A549 (cell line): Measurements from ENCODE around the gene UNKL. TPM values are rescaled to one million over a fixed set of nuclear protein-coding genes. Genes with fewer than 3 reads are reported as not detected.

Source experiments
- ATAC-seq, 2 experiments: fragments of 200-7000 bp in 1 of 2; fragments of >200 bp in 1 of 2; cut with Nextera tagmentation in 1 of 2; cut with Tn5 transposase in 1 of 2; 3 replicates each; pipeline versions ENCODE4 v1.8.0 to v1.9.1; 2018 to 2020; ENCODE audit warnings: mild to moderate bottlenecking in 1 of 2, moderate library complexity in 1 of 2
- CTCF ChIA-PET: fragments of 300-600 bp; sonication (Branson Sonifier 250); formaldehyde crosslinking; extraction: SDS; loops from one replicate; lab custom pipeline; 2021; ENCODE audit warnings: antibody characterized with exemption, inconsistent platforms; lab: Yijun Ruan, JAX
- POLR2A ChIA-PET: fragments of 350-600 bp; formaldehyde crosslinking; extraction: SDS; loops from one replicate; lab custom pipeline; 2021; ENCODE audit warnings: antibody characterized with exemption, inconsistent platforms; lab: Yijun Ruan, JAX
- DNase-seq, 2 experiments: peaks; one replicate each; pipeline versions ENCODE4 v3.0.0 to v3.0.0-alpha.2; 2011 to 2016; ENCODE audit warnings: low read depth in 1 of 2, low spot score in 1 of 2
- FAIRE-seq: peaks from 2 replicates; lab custom pipeline; 2011; peaks lifted over from hg19 to GRCh38; lab: Jason Lieb, UNC
- H3K27ac ChIP-seq, 2 experiments: fragments of >200 bp; sonication (Bioruptor Twin); formaldehyde crosslinking; 3 replicates each; pipeline ENCODE4 v1.5.1; 2016 to 2017
- H3K4me1 ChIP-seq: fragments of >200 bp; sonication (Bioruptor Twin); formaldehyde crosslinking; 3 replicates; pipeline ENCODE4 v1.6.1; 2016
- H3K4me2 ChIP-seq: fragments of >200 bp; sonication (Bioruptor Twin); formaldehyde crosslinking; 3 replicates; pipeline ENCODE4 v1.6.1; 2016
- H3K4me3 ChIP-seq: fragments of >200 bp; sonication (Bioruptor Twin); formaldehyde crosslinking; 3 replicates; pipeline ENCODE4 v1.5.1; 2016
- H3K9me3 ChIP-seq: fragments of >200 bp; sonication (Bioruptor Twin); formaldehyde crosslinking; 3 replicates; pipeline ENCODE4 v1.6.1; 2016
- BHLHE40 ChIP-seq: IDR thresholded peaks from 2 replicates; pipeline ENCODE4 v1.6.1; 2012; ENCODE audit warnings: low read depth, low read length, inconsistent platforms
- CEBPB ChIP-seq, 2 experiments: fragments of >200 bp in 1 of 2; sonication (Bioruptor Twin) in 1 of 2; formaldehyde crosslinking in 1 of 2; IDR thresholded peaks; 2 replicates each; pipeline ENCODE4 v1.6.1; 2012 to 2016
- EHMT2 ChIP-seq: fragments of 200-600 bp; sonication (generic); IDR thresholded peaks from 2 replicates; pipeline ENCODE4 v1.6.1; 2016; ENCODE audit warnings: antibody characterized with exemption, low read depth, mild to moderate bottlenecking, moderate library complexity
- EP300 ChIP-seq, 2 experiments: fragments of >200 bp; sonication (Bioruptor Twin); formaldehyde crosslinking; IDR thresholded peaks; 2 replicates in 1 of 2; 3 replicates in 1 of 2; pipeline ENCODE4 v1.6.1; 2016 to 2017
- HDAC2 ChIP-seq: fragments of 200-600 bp; sonication (generic); IDR thresholded peaks from 2 replicates; pipeline ENCODE4 v1.6.1; 2016
- HOXB5 ChIP-seq: fragments of 250-450 bp; sonication (Bioruptor Pico); IDR thresholded peaks from 2 replicates; pipeline ENCODE4 v1.5.0; 2020; ENCODE audit warnings: mild to moderate bottlenecking, moderate library complexity
- JUN ChIP-seq, 2 experiments: fragments of >200 bp; sonication (Bioruptor Twin); formaldehyde crosslinking; IDR thresholded peaks; 2 replicates in 1 of 2; 3 replicates in 1 of 2; pipeline ENCODE4 v1.6.1; 2016 to 2017
- JUNB ChIP-seq: fragments of >200 bp; sonication (Bioruptor Twin); formaldehyde crosslinking; IDR thresholded peaks from 2 replicates; pipeline ENCODE4 v1.6.1; 2016
- MAZ ChIP-seq: fragments of 150-350 bp; IDR thresholded peaks from 2 replicates; pipeline ENCODE4 v1.6.1; 2014; ENCODE audit warnings: antibody characterized with exemption, low read depth, low read length, borderline replicate concordance
- NPAS2 ChIP-seq: fragments of 250-450 bp; sonication (Bioruptor Pico); IDR thresholded peaks from 2 replicates; pipeline ENCODE4 v1.8.0; 2022; ENCODE audit warnings: mild to moderate bottlenecking, moderate library complexity, borderline replicate concordance
- NR3C1 ChIP-seq: fragments of >200 bp; sonication (Bioruptor Twin); formaldehyde crosslinking; IDR thresholded peaks from 3 replicates; pipeline ENCODE4 v1.6.1; 2017
- RARB ChIP-seq: fragments of 250-450 bp; sonication (Bioruptor Pico); IDR thresholded peaks from 2 replicates; pipeline ENCODE4 v1.8.0; 2021; ENCODE audit warnings: mild to moderate bottlenecking, moderate library complexity
- RFX5 ChIP-seq: fragments of 450-650 bp; IDR thresholded peaks from 2 replicates; pipeline ENCODE4 v1.7.1; 2014; ENCODE audit warnings: antibody characterized with exemption, mild to moderate bottlenecking, moderate library complexity
- SMC3 ChIP-seq: fragments of >200 bp; sonication (Bioruptor Twin); formaldehyde crosslinking; IDR thresholded peaks from 3 replicates; pipeline ENCODE4 v1.6.1; 2018; ENCODE audit warnings: inconsistent platforms
- ZFP36 ChIP-seq: fragments of 450-650 bp; IDR thresholded peaks from 2 replicates; pipeline ENCODE4 v1.6.1; 2014; ENCODE audit warnings: borderline replicate concordance; ENCODE audit not compliant: partially characterized antibody
- ZNF302 ChIP-seq: fragments of 250-450 bp; sonication (Bioruptor Pico); IDR thresholded peaks from 2 replicates; pipeline ENCODE4 v1.9.0; 2021; ENCODE audit warnings: inconsistent platforms, mild to moderate bottlenecking, moderate library complexity
- WGBS: methylation state at CpG from one replicate; pipeline ENCODE4 v1.1.6; 2017; ENCODE audit errors: missing lambda C conversion rate; 5-methylcytosine and 5-hydroxymethylcytosine counted together
- polyA plus RNA-seq, 4 experiments: library from polyadenylated mRNA; depleted of rRNA in 3 of 4; stranded (reverse); fragments of >200 nt; fragmentation: RNase III in 1 of 4; extraction: RNeasy Plus Mini Kit Qiagen cat#74134 plus additional on column Dnase treatment in 1 of 4; gene quantifications; 2 replicates in 3 of 4; 3 replicates in 1 of 4; pipeline ENCODE4 v1.2.3, GENCODE V29; 2011 to 2017
- TF ChIP-seq, protein P1 (sequence below): fragments of 250-450 bp; sonication (Bioruptor Pico); IDR thresholded peaks from 2 replicates; pipeline ENCODE4 v1.5.0; 2021; ENCODE audit warnings: mild to moderate bottlenecking, moderate library complexity, borderline replicate concordance
- TF ChIP-seq, protein P2 (sequence below): IDR thresholded peaks from 2 replicates; pipeline ENCODE4 v1.6.1; 2012
- TF ChIP-seq, protein P3 (sequence below): fragments of >200 bp; sonication (Bioruptor Twin); formaldehyde crosslinking; IDR thresholded peaks from 3 replicates; pipeline ENCODE4 v1.6.1; 2016
- TF ChIP-seq, protein P4 (sequence below): IDR thresholded peaks from 2 replicates; pipeline ENCODE4 v1.6.1; 2012
- TF ChIP-seq, protein P5 (sequence below): fragments of 250-450 bp; sonication (Bioruptor Pico); IDR thresholded peaks from 2 replicates; pipeline ENCODE4 v1.5.0; 2020; ENCODE audit warnings: low read depth, mild to moderate bottlenecking, moderate library complexity

Gene UNKL
- polyA plus RNA-seq, 2 of the 4 experiments (the other 2 are of a cell fraction), result 20.7 to 37.6 TPM

DNA sequence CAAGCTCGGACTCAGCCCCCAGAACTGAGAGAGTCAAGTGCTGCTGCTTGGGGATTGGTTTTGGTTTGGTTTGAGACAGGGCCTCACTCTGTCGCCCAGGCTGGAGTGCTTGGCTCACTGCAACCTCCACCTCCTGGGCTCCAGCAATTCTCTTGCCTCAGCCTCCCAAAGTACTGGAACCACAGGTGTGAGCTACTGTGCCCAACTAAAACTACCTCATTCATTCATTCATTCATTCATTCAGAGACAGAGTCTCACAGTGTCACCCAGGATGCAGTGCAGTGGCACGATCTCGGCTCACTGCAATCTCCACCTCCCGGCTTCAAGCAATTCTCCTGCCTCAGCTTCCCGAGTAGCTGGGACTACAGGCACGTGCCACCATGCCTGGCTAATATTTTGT lies 24.7 kb downstream of the UNKL start (continued):
- TF ChIP-seq, protein P1, sequence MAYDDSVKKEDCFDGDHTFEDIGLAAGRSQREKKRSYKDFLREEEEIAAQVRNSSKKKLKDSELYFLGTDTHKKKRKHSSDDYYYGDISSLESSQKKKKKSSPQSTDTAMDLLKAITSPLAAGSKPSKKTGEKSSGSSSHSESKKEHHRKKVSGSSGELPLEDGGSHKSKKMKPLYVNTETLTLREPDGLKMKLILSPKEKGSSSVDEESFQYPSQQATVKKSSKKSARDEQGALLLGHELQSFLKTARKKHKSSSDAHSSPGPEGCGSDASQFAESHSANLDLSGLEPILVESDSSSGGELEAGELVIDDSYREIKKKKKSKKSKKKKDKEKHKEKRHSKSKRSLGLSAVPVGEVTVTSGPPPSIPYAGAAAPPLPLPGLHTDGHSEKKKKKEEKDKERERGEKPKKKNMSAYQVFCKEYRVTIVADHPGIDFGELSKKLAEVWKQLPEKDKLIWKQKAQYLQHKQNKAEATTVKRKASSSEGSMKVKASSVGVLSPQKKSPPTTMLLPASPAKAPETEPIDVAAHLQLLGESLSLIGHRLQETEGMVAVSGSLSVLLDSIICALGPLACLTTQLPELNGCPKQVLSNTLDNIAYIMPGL (CRISPR knock-in tag), result no peak
- TF ChIP-seq SMC3 (no peak), JUNB (no peak)

DNA sequence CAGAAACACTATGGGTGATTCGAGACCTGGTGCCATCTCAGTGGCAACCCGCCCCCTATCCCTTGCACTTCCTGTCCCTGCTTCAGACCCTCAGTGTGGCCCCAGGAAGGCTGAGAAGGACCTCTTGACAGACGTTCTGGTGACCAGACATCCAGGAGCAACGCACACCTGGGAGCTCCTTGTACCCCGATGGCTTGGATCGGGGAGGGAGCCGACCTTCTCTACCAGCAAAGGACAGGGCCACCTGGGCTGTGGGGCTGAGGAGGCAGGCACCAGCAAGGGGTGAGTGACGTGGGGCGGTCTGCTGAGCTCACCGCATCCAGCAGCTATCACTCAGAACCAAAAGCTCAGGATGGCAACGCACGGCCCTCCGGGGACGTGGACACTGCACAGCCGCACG lies 27.2 kb downstream of the UNKL start:
- CTCF ChIA-PET, result interaction anchor here (1.5 kb wide), 1 partner anchor 26 kb away, joined by 4 read pairs; no protein-coding TSS in a partner anchor

DNA sequence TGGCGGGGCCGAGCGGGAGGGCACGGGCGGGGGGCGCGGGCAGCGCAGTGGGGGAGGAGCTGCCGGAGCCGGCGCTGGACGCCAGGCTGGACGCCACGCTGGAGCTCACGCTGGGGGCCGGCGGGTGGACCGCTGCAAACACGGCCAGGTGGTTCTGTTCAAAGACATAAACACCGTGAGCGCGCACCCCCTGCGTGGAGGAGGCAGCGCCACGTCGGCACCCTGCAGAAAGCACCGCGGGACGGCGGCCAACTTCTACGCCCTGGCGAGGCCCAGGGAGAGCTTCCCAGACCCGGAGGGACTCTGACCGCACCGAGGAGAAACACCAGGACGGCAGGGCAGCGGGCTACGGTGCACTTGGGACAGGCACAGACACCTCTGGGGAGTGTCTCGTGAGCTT lies 29.3 kb downstream of the UNKL start:
- TF ChIP-seq MAZ (no peak), RFX5 (no peak), EHMT2 (no peak), NR3C1 (no peak), HOXB5 (CRISPR knock-in tag) (no peak), CEBPB (IDR thresholded peaks at IDR 0.05) (no peak), ZNF302 (CRISPR knock-in tag) (no peak)
- TF ChIP-seq, protein P2, sequence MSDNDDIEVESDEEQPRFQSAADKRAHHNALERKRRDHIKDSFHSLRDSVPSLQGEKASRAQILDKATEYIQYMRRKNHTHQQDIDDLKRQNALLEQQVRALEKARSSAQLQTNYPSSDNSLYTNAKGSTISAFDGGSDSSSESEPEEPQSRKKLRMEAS, result no peak
- TF ChIP-seq, all 56 proteins: peak for 0
- H3K4me2 ChIP-seq, result no peak overlapping the region
- CTCF ChIA-PET, result interaction anchor here (1.0 to 11.4 kb wide), 3 partner anchors 14 to 47 kb away, joined by 3 to 127 read pairs (median 4); no protein-coding TSS in a partner anchor
- no peaks in the 10 kb centered on the region for H3K9me3 ChIP-seq
- 92% methylated on average over 35 of the region's 39 CpGs for WGBS
- no peak for ATAC-seq
- POLR2A ChIA-PET, result no interaction called here
- H3K4me1 ChIP-seq, result peaks cover under 1% of the 10 kb centered on the region; the same call in 2 of the 3 replicates
- no peak overlapping the region for H3K4me3 ChIP-seq
- no peak for DNase-seq
- no peak overlapping the region for H3K27ac ChIP-seq
- no peak for FAIRE-seq

More for the DNA sequence above, 27.2 kb downstream of the UNKL start:
- no peak overlapping the region for H3K4me3 ChIP-seq
- H3K27ac ChIP-seq, result no peak overlapping the region
- no peaks in the 10 kb centered on the region for H3K9me3 ChIP-seq
- ATAC-seq (no peak; a peak in 1 of 6 replicates), DNase-seq (no peak), FAIRE-seq (no peak)
- TF ChIP-seq EHMT2 (no peak), ZFP36 (no peak), BHLHE40 (no peak)
- WGBS, result 80% methylated on average over 7 of the region's 16 CpGs
- no peak overlapping the region for H3K4me2 ChIP-seq
- POLR2A ChIA-PET, result no interaction called here
- no peaks in the 10 kb centered on the region for H3K4me1 ChIP-seq

DNA sequence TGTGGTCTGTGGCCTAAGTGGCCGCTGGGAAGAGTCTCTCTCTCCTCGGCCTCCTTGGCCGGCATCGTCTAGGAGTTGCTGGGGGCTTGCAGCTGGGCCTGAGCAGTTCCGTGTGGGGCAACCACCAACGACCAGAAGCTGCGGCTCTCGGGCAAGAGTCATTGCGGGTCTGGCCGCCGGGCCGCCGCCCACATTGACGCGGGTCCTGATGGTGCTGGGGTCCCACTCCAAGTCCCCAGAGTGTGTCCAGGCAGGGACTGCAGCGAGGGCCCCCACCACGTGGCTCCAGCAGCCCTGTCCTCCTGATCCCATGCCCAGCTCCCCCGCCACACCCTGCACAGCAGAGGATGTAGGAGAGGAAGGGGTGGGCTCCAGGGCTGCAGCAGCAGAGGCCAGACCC lies 30.9 kb downstream of the UNKL start:
- ChIA-PET POLR2A (no interaction called here), CTCF (interaction anchor here (0.8 to 11.4 kb wide), 4 partner anchors 12 to 82 kb away, joined by 3 to 127 read pairs (median 5); no protein-coding TSS in a partner anchor)
- H3K9me3 ChIP-seq, result no peaks in the 10 kb centered on the region
- ATAC-seq (no peak), DNase-seq (no peak), FAIRE-seq (no peak)
- WGBS, result 91% methylated on average over 18 of the region's 18 CpGs
- no peak overlapping the region for H3K4me3 ChIP-seq
- TF ChIP-seq JUN (IDR thresholded peaks at IDR 0.05), result no peak
- TF ChIP-seq, protein P3, sequence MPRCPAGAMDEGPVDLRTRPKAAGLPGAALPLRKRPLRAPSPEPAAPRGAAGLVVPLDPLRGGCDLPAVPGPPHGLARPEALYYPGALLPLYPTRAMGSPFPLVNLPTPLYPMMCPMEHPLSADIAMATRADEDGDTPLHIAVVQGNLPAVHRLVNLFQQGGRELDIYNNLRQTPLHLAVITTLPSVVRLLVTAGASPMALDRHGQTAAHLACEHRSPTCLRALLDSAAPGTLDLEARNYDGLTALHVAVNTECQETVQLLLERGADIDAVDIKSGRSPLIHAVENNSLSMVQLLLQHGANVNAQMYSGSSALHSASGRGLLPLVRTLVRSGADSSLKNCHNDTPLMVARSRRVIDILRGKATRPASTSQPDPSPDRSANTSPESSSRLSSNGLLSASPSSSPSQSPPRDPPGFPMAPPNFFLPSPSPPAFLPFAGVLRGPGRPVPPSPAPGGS, result no peak
- no peak for TF ChIP-seq ZNF302 (CRISPR knock-in tag)
- TF ChIP-seq EP300 (IDR thresholded peaks at IDR 0.05), result no peak
- no peak for TF ChIP-seq HDAC2
- TF ChIP-seq RARB (CRISPR knock-in tag), result no peak
- TF ChIP-seq, protein P4, sequence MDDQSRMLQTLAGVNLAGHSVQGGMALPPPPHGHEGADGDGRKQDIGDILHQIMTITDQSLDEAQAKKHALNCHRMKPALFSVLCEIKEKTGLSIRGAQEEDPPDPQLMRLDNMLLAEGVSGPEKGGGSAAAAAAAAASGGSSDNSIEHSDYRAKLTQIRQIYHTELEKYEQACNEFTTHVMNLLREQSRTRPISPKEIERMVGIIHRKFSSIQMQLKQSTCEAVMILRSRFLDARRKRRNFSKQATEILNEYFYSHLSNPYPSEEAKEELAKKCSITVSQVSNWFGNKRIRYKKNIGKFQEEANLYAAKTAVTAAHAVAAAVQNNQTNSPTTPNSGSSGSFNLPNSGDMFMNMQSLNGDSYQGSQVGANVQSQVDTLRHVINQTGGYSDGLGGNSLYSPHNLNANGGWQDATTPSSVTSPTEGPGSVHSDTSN, result no peak
- no peak for TF ChIP-seq NPAS2 (CRISPR knock-in tag)
- TF ChIP-seq, protein P5, sequence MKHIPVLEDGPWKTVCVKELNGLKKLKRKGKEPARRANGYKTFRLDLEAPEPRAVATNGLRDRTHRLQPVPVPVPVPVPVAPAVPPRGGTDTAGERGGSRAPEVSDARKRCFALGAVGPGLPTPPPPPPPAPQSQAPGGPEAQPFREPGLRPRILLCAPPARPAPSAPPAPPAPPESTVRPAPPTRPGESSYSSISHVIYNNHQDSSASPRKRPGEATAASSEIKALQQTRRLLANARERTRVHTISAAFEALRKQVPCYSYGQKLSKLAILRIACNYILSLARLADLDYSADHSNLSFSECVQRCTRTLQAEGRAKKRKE (CRISPR knock-in tag), result no peak
- H3K4me2 ChIP-seq, result no peak overlapping the region
- no peak overlapping the region for H3K27ac ChIP-seq
- peaks cover 5% of the 10 kb centered on the region; the same call in 2 of the 3 replicates for H3K4me1 ChIP-seq
